Measurements from ENCODE around the gene PCDH1. TPM values are rescaled to one million over a fixed set of nuclear protein-coding genes. Genes with fewer than 3 reads are reported as not detected.

PCDH1 gene
- total RNA-seq, 1 donor = 1.4 TPM

DNA sequence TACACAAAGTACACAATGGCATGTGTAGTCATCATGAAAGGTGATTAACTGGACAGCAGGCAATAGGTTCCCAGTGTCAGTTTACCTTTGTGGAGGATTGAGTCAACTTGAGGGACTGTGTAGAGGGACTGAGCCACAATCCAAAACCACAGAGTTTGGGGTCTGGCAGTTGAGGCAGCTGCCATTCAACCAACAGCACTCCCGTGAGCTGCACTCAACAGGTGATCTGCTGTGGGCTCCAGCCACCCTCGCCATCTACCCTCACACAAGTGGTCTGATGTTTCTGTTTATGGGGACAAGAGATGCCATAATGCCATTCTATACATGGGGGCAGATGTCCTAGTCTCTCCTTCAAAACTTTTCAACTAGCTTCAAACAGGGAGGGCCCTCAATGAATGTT is 42.6 kb upstream of the PCDH1 start:
- H3K4me3 ChIP-seq (ENCODE audit: insufficient read depth, low read length) = no peak overlapping the region
- H4K20me1 ChIP-seq (ENCODE audit: insufficient read depth, low read length) = peaks cover 10% of the 10 kb centered on the region
- H3K27me3 ChIP-seq (ENCODE audit: insufficient read depth, low read length) = peaks cover 15% of the 10 kb centered on the region
- no peak overlapping the region for H3K4me2 ChIP-seq (ENCODE audit: insufficient read depth, low read length)
- H3K79me2 ChIP-seq (ENCODE audit: insufficient read depth, low read length) = peaks cover 14% of the 10 kb centered on the region
- H3K4me1 ChIP-seq (ENCODE audit: insufficient read depth, low read length) = peaks cover 14% of the 10 kb centered on the region
- no peak overlapping the region for H3K27ac ChIP-seq (ENCODE audit: low read depth, low read length)
- DNase-seq (ENCODE audit: insufficient read length, low spot score, missing footprints) = no peak
- no peaks in the 10 kb centered on the region for H3K9me3 ChIP-seq (ENCODE audit: low read depth, low read length)
- H3K36me3 ChIP-seq (ENCODE audit: insufficient read depth, low read length) = peaks cover 4% of the 10 kb centered on the region
- no peak for TF ChIP-seq CTCF (IDR thresholded peaks at IDR 0.05; ENCODE audit: extremely low read depth, low read depth, low read length)
- H2AFZ ChIP-seq (ENCODE audit: low read length) = no peak overlapping the region

GRCh38 chr5:141919218-141920119 is 41.3 kb upstream of the PCDH1 start:
- H3K4me1 ChIP-seq (ENCODE audit: insufficient read depth, low read length) = peaks cover 13% of the 10 kb centered on the region
- DNase-seq (ENCODE audit: insufficient read length, low spot score, missing footprints) = no peak
- peaks cover 21% of the 10 kb centered on the region for H3K27me3 ChIP-seq (ENCODE audit: insufficient read depth, low read length)
- no peaks in the 10 kb centered on the region for H3K9me3 ChIP-seq (ENCODE audit: low read depth, low read length)
- H4K20me1 ChIP-seq (ENCODE audit: insufficient read depth, low read length) = peaks cover 4% of the 10 kb centered on the region
- no peak overlapping the region for H3K4me2 ChIP-seq (ENCODE audit: insufficient read depth, low read length)
- no peak overlapping the region for H2AFZ ChIP-seq (ENCODE audit: low read length)
- H3K36me3 ChIP-seq (ENCODE audit: insufficient read depth, low read length) = no peaks in the 10 kb centered on the region
- H3K27ac ChIP-seq (ENCODE audit: low read depth, low read length) = no peak overlapping the region
- peaks cover 8% of the 10 kb centered on the region for H3K79me2 ChIP-seq (ENCODE audit: insufficient read depth, low read length)
- TF ChIP-seq CTCF (IDR thresholded peaks at IDR 0.05; ENCODE audit: extremely low read depth, low read depth, low read length) = no peak
- no peak overlapping the region for H3K4me3 ChIP-seq (ENCODE audit: insufficient read depth, low read length)

- H3K4me1 ChIP-seq (ENCODE audit: insufficient read depth, low read length) = peaks cover 10% of the 10 kb centered on the region
- no peak for TF ChIP-seq CTCF (IDR thresholded peaks at IDR 0.05; ENCODE audit: extremely low read depth, low read depth, low read length)
- no peak for DNase-seq (ENCODE audit: insufficient read length, low spot score, missing footprints)
- H3K9me3 ChIP-seq (ENCODE audit: low read depth, low read length) = no peaks in the 10 kb centered on the region
- no peak overlapping the region for H3K4me3 ChIP-seq (ENCODE audit: insufficient read depth, low read length)
- no peaks in the 10 kb centered on the region for H3K79me2 ChIP-seq (ENCODE audit: insufficient read depth, low read length)
- H3K27me3 ChIP-seq (ENCODE audit: insufficient read depth, low read length) = peaks cover 36% of the 10 kb centered on the region
- no peak overlapping the region for H3K27ac ChIP-seq (ENCODE audit: low read depth, low read length)
- no peak overlapping the region for H2AFZ ChIP-seq (ENCODE audit: low read length)
- H4K20me1 ChIP-seq (ENCODE audit: insufficient read depth, low read length) = no peaks in the 10 kb centered on the region
- H3K4me2 ChIP-seq (ENCODE audit: insufficient read depth, low read length) = no peak overlapping the region
- H3K36me3 ChIP-seq (ENCODE audit: insufficient read depth, low read length) = no peaks in the 10 kb centered on the region
These were observed 39.5 kb upstream of the PCDH1 start for GRCh38 chr5:141917760-141918159.

GRCh38 chr5:141916522-141916921 is 38.3 kb upstream of the PCDH1 start:
- Histone ChIP-seq H3K36me3 (ENCODE audit: insufficient read depth, low read length) (no peaks in the 10 kb centered on the region), H3K4me1 (ENCODE audit: insufficient read depth, low read length) (peaks cover 7% of the 10 kb centered on the region), H3K4me3 (ENCODE audit: insufficient read depth, low read length) (no peak overlapping the region), H3K4me2 (ENCODE audit: insufficient read depth, low read length) (no peak overlapping the region), H3K9me3 (ENCODE audit: low read depth, low read length) (no peaks in the 10 kb centered on the region), H3K27ac (ENCODE audit: low read depth, low read length) (no peak overlapping the region), H3K79me2 (ENCODE audit: insufficient read depth, low read length) (no peaks in the 10 kb centered on the region), H4K20me1 (ENCODE audit: insufficient read depth, low read length) (no peaks in the 10 kb centered on the region), H3K27me3 (ENCODE audit: insufficient read depth, low read length) (peaks cover 36% of the 10 kb centered on the region), H2AFZ (ENCODE audit: low read length) (no peak overlapping the region)
- no peak for DNase-seq (ENCODE audit: insufficient read length, low spot score, missing footprints)
- no peak for TF ChIP-seq CTCF (IDR thresholded peaks at IDR 0.05; ENCODE audit: extremely low read depth, low read depth, low read length)

Measured in osteoblast (primary cell).